ENCODE results near the gene C6orf132. TPM values are rescaled to one million over a fixed set of nuclear protein-coding genes. Genes with fewer than 3 reads are reported as not detected.

C6orf132 gene
- total RNA-seq, 2 donors from 2014 or later, result 23.4 to 24.4 TPM

DNA sequence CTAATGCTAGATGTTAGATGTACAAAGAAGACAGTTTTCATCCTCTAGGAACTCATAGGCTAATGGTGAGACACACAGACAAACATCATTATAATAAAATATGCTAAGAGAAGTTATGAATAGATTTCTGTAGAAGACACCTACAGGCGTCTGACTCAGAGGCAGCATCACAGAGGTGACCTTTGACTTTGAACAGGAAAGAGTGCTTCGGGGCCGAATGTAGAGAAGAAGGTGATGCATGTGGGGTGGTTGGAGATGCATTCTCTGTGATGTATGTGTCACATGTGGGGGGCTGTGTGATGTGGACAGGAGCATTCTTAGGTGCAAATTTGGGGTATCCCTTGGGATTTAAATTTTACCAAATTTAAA is 37.5 kb upstream of the C6orf132 start:
- Histone ChIP-seq H3K4me1 (ENCODE audit: control insufficient read depth, insufficient read depth, low read length) (no peaks in the 10 kb centered on the region), H3K27me3 (ENCODE audit: control insufficient read depth, insufficient read depth, low read length, poor library complexity, severe bottlenecking) (peaks cover under 1% of the 10 kb centered on the region), H3K4me3 (ENCODE audit: low read length) (no peak overlapping the region), H3K36me3 (ENCODE audit: control insufficient read depth, insufficient read depth, low read length) (no peaks in the 10 kb centered on the region), H3K9ac (ENCODE audit: extremely low read depth, low read length, poor library complexity, severe bottlenecking) (no peak overlapping the region), H3K9me3 (ENCODE audit: control insufficient read depth, low read length) (no peaks in the 10 kb centered on the region), H3K27ac (ENCODE audit: low read depth, low read length) (no peak overlapping the region)
- Mint-ChIP-seq H3K4me1 (peaks cover 2% of the 10 kb centered on the region), H3K27me3 (ENCODE audit: insufficient read depth) (peaks cover 5% of the 10 kb centered on the region), H3K27ac (no peak overlapping the region), H3K9me3 (no peaks in the 10 kb centered on the region), H3K36me3 (ENCODE audit: low read depth) (peaks cover 2% of the 10 kb centered on the region), H3K4me3 (no peak overlapping the region)
- DNase-seq, result no peak
- TF ChIP-seq, protein P1, sequence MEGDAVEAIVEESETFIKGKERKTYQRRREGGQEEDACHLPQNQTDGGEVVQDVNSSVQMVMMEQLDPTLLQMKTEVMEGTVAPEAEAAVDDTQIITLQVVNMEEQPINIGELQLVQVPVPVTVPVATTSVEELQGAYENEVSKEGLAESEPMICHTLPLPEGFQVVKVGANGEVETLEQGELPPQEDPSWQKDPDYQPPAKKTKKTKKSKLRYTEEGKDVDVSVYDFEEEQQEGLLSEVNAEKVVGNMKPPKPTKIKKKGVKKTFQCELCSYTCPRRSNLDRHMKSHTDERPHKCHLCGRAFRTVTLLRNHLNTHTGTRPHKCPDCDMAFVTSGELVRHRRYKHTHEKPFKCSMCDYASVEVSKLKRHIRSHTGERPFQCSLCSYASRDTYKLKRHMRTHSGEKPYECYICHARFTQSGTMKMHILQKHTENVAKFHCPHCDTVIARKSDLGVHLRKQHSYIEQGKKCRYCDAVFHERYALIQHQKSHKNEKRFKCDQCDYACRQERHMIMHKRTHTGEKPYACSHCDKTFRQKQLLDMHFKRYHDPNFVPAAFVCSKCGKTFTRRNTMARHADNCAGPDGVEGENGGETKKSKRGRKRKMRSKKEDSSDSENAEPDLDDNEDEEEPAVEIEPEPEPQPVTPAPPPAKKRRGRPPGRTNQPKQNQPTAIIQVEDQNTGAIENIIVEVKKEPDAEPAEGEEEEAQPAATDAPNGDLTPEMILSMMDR (conservative IDR thresholded peaks at IDR 0.05), result no peak
- 95% methylated on average over 3 of the region's 3 CpGs; no CpG with 5 or more reads in 1 of the 2 experiments for WGBS, 2 experiments (ENCODE audit: insufficient coverage in 1 of 2, insufficient read length in 1 of 2)

DNA sequence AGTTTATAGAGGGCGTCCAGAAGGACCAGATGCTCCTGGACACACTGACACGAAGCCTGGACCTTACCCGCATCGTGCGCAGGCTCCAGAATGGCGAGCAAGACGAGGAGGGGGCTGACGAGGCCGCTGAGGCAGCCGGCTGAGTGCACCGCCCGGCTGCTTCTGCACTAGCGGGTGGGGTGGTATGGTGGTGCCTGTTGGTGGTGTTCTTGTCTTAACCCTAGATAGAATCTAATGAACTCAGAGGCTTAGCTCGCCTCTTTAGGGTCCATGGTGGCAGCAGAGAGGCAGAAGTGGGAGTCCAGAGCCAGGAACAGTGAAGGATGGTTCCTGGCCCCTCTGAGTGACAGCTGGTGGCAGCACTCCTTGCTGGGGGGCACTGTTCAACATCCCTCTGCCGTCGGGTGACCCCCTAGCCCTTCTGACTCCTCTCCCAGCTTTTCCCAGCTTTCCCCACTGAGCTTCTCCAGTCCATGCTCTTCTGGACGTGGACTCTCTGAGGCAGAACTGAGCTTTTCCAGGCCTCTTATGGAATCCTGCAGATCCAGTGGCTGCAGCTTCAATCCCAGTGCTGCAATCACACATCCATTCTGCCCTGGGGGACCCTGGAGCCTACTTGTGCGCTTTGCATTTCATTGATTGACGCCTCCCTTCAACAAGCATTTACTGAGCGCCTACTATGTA is 37.0 kb upstream of the C6orf132 start:
- H3K27ac Mint-ChIP-seq, result no peak overlapping the region
- no peak for DNase-seq
- no peaks in the 10 kb centered on the region for H3K9me3 Mint-ChIP-seq
- Histone ChIP-seq H3K27me3 (ENCODE audit: control insufficient read depth, insufficient read depth, low read length, poor library complexity, severe bottlenecking) (peaks cover 6% of the 10 kb centered on the region), H3K9me3 (ENCODE audit: control insufficient read depth, low read length) (no peaks in the 10 kb centered on the region), H3K9ac (ENCODE audit: extremely low read depth, low read length, poor library complexity, severe bottlenecking) (no peak overlapping the region), H3K36me3 (ENCODE audit: control insufficient read depth, insufficient read depth, low read length) (no peaks in the 10 kb centered on the region), H3K4me3 (ENCODE audit: low read length) (no peak overlapping the region), H3K4me1 (ENCODE audit: control insufficient read depth, insufficient read depth, low read length) (no peaks in the 10 kb centered on the region), H3K27ac (ENCODE audit: low read depth, low read length) (no peak overlapping the region)
- H3K4me3 Mint-ChIP-seq, result no peak overlapping the region
- 91% methylated on average over 6 to 20 of the region's 20 CpGs for WGBS, 2 experiments (ENCODE audit: insufficient coverage in 1 of 2, insufficient read length in 1 of 2)
- H3K36me3 Mint-ChIP-seq (ENCODE audit: low read depth), result peaks cover 2% of the 10 kb centered on the region
- peaks cover 10% of the 10 kb centered on the region for H3K27me3 Mint-ChIP-seq (ENCODE audit: insufficient read depth)
- peaks cover 2% of the 10 kb centered on the region for H3K4me1 Mint-ChIP-seq
- TF ChIP-seq, protein P1 (conservative IDR thresholded peaks at IDR 0.05), result no peak

DNA sequence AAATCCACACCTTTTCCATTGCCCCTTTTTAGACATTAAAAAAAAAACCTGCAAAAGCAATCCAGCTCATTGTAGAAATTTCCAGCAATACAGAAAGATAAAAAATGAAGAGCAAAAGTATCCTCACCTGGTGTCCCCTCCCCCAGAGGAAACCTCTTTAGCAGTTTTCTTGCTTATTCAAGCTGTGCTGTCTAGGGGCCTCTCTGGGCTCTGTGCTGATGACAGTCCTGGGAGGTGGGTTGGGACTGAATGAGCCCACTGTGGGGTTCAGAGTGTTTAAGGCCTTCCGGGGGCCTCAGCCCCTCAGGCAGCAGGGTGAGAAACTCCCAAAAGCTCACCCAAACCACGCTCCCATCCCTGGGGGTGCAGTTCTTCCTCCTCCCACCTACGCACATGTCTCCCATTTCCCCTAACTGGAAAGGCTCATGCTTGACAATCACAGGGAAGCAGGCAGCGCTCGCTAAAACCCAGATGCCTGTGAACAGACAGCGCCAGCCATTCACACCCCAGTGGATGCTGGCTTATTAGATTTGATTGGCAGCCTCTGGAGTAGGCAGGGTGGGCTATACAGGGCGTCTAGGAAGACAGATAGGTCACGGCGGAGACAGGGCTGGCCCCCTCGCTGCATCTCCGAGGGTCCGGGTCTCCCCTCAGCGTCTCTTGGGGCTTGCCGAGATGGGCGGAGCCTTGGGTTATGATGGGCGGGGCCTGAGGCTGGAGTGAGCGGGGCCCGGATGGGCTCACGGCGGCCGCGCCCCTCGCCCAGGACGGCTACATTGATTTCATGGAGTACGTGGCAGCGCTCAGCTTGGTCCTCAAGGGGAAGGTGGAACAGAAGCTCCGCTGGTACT is 35.3 kb upstream of the C6orf132 start:
- Histone ChIP-seq H3K9me3 (ENCODE audit: control insufficient read depth, low read length) (no peaks in the 10 kb centered on the region), H3K4me3 (ENCODE audit: low read length) (peak overlapping the region; percentile 68), H3K27ac (ENCODE audit: low read depth, low read length) (no peak overlapping the region), H3K4me1 (ENCODE audit: control insufficient read depth, insufficient read depth, low read length) (peaks cover 2% of the 10 kb centered on the region), H3K36me3 (ENCODE audit: control insufficient read depth, insufficient read depth, low read length) (no peaks in the 10 kb centered on the region), H3K27me3 (ENCODE audit: control insufficient read depth, insufficient read depth, low read length, poor library complexity, severe bottlenecking) (peaks cover 9% of the 10 kb centered on the region), H3K9ac (ENCODE audit: extremely low read depth, low read length, poor library complexity, severe bottlenecking) (peak overlapping the region; percentile 49)
- TF ChIP-seq, protein P1 (conservative IDR thresholded peaks at IDR 0.05), result no peak
- WGBS, 2 experiments (ENCODE audit: insufficient coverage in 1 of 2, insufficient read length in 1 of 2), result 19 to 39% methylated on average over 18 to 27 of the region's 27 CpGs
- peaks cover 15% of the 10 kb centered on the region for H3K27me3 Mint-ChIP-seq (ENCODE audit: insufficient read depth)
- H3K27ac Mint-ChIP-seq, result peak overlapping the region; percentile 37
- peak overlapping the region; percentile 61 for H3K4me3 Mint-ChIP-seq
- peak; percentile 93 for DNase-seq
- no peaks in the 10 kb centered on the region for H3K9me3 Mint-ChIP-seq
- peaks cover 2% of the 10 kb centered on the region for H3K4me1 Mint-ChIP-seq
- H3K36me3 Mint-ChIP-seq (ENCODE audit: low read depth), result peaks cover 2% of the 10 kb centered on the region
